Amniotic stem cell (primary cell): Measurements from ENCODE around the gene ANKS1A.
"Not testable (repeated sequence)": the region's sequence is repeated elsewhere in the genome, so short reads cannot be mapped to it uniquely, and the experiment has no call there.

Experiments
- DNase-seq: peaks from one replicate; lab custom pipeline; 2025; lab: John Stamatoyannopoulos, UW

The ANKS1A gene

DNA sequence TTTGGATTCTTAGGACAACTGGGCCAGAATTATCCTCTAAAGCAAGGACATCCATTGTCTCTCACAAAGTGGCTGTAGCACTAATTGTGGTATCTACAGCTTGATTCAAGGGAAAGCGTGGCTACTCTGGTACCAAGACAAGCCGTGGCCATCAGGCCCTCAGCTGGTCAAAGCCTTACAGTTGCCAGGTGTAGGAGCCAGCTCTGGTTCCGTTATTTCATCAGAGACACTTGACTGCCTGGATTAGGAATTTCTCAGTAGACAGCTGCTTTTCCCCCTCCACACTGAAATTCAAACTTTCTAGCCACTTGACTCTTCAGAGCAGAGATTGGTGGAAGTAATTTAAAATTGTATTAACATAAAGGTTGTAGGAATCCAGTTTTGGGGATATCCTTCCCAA lies 104.2 kb downstream of the ANKS1A start:
- no peak for DNase-seq

DNA sequence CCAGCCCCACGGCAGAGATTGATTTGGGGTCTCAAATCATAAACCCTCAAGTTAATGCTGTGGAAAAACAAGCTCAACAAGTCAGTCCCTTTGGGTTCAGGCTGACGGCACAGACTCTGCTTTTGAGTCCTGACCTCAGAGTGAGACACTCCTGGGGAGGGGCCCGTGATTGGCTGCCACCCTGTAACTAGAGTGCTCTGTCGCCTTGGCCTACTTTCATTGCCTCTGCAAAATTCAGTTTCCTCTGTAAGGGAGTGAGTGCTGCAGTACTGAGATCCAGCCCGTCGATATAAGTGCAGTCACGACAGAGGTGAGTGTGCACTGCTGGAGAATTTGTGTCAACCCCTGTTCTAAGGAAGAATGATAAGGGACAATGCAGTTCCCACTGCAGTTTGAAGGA lies 105.6 kb downstream of the ANKS1A start:
- no peak for DNase-seq

DNA sequence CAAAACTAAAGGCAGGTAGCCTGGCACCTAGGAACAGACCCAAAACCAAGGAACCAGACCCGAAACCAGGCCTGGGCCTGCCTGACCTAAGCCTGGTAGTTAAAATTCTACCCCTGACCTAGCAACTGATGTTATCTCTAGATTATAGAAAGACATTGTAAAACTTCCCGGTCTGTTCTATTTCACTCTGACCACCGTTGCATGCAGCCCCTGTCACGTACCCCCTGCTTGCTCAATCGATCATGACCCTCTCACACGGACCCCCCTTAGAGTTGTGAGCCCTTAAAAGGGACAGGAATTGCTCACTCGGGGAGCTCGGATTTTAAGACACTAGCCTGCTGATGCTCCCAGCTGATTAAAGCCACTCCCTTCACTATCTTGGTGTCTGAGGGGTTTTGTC lies 109.4 kb downstream of the ANKS1A start:
- not testable (repeated sequence) for DNase-seq

DNA sequence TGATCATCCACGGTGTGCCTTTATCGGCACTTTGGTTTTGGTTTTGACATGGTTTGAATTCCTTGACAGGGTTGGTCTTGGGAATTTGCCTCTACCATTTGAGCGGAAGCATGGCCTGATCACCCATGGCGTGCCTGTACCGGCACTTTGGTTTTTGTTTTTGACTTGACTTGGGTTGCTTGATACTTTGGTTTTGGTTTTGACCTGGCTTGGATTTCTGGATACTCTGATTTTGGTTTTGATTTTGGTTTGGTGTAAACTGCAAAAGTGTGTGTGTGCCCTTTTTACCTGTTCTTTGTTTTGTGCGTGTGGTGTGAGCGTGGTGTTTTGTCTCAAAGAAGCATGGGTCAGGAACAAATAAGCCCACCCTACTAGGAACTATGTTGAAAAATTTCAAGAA lies 110.1 kb downstream of the ANKS1A start:
- not testable (repeated sequence) for DNase-seq

DNA sequence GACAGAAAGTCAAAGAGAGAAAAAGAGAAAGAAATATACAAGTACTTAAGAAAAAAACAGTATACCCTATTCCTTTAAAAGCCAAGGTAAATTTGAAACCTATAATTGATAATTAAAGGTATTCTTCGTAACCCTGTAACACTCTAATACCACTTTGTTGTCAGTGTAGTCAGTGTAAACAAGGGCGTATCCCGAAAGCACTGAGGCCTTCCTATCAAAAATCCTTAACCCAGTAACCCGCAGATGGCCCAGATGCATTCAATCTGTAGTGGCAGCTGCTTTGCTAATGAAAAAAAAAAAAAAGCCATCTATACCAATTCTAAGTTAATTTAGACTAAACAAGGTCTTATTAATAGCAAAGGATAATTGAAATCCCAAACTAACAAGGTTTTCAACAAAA lies 110.9 kb downstream of the ANKS1A start:
- not testable (repeated sequence) for DNase-seq

DNA sequence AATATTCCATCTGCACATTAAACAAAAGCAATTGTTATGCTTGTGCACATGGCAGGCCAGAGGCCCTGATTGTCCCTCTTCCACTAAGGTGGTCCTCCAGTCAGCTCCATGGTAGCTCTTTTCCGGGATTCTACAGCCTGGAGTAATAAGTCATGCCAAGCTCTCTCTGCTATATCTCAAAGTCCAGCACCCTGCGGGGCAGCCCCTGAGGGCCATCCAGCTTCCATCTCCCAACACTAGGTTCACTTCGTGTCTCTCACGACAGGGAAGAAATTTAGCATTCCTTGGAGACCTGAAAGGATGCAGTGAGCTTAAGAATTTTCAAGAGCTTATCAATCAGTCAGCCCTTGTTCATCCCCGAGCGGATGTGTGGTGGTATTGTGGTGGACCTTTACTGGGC lies 112.3 kb downstream of the ANKS1A start:
- DNase-seq, result not testable (repeated sequence)

DNA sequence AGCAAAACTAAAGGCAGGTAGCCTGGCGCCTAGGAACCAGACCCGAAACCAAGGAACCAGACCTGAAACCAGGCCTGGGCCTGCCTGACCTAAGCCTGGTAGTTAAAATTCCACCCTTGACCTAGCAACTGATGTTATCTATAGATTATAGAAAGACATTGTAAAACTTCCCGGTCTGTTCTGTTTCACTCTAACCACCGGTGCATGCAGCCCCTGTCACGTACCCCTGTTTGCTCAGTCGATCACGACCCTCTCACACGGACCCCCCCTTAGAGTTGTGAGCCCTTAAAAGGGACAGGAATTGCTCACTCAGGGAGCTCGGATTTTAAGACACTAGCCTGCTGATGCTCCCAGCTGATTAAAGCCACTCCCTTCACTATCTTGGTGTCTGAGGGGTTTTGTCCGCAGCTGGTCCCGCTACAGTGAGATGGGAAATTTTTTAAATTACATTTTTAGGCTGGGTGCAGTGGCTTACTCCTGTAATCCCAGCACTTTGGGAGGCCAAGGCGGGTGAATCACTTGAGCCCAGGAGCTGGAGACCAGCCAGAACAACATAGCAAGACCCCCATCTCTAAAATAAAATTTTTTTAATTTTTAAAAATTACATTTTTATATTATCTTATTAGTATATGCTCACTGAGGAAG lies 115.0 kb downstream of the ANKS1A start:
- DNase-seq, result not testable (repeated sequence)

DNA sequence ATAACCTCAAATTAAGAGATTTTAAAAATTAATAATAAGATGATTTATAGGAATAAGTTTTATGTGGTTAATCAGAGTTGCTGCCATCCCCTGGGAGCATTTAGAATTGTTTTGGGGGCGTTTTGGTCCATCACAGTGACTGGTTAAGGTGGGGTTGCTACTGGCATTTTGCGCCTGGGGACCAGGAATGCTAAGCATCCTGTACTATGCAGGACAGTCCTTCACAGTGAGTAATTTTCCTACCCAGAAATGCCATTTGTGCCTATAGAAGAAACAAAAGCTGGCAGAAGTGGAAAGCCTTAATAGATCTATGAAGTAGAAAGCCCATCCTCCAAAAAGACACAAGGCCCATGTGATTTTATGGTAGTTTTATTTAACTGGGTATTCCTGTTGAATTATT lies 118.0 kb downstream of the ANKS1A start:
- no peak for DNase-seq

DNA sequence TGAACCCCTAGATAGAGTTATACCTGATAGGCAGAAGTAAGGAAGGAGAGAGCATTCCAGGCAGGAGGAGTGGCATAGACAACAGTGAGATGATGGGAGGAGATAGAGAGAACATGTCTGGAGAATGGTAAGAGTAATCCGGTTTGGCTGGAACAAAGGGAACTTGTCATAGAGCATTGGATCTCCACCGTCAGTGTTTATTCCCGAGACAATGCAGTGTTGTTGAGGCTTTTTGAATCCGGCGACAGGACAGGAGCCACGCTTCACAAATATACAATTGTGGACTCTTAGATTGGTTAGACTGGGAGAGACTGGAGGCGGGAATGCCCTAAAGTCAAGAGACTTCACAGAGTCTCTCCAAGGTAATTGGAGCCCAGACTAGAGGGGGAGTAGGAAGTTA lies 119.8 kb downstream of the ANKS1A start:
- DNase-seq, result no peak

DNA sequence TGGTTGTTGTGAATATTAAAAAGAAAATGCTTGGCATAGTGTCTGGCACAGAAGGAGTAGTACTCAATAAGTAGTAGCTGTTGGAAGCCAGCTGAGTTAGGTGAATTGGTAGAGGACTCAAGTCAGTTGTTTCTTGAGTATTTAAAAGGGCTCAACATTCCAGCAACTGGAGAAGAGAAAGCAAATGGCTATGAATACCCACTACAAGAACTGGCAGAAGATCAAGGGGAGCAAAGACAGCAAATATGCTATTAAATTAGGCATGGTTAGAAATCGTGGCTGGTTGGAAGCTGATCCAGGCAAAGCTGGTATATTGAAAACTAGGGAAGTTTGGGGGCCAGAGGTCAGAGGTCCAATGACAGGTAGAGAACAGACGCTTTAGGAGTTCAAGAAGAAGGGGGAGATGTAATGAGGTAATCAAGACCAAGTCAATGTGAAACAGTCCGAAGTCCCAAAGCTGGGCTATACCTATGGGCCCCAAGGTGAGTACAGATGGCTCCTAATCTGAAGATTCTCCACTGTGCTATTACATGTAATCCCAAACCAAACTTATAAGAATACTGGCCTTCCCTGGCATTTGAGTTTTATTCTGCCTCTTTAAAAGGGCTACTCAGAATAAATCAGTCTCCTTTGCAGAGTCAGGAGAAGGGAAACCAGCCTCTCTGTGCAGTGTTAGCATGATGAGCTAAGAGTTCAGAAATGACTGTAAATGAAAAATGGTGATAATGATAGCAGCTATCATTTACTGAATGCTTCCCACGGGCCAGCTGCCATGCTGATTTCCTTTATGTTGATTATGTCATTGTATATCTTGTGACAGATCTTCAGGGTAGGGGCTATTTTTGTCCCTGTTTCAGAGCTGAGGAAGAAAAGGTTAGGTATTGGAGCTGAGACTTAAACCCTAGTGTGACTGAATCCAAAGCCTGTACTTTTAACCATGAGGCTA lies 122.3 kb downstream of the ANKS1A start:
- DNase-seq, result no peak

DNA sequence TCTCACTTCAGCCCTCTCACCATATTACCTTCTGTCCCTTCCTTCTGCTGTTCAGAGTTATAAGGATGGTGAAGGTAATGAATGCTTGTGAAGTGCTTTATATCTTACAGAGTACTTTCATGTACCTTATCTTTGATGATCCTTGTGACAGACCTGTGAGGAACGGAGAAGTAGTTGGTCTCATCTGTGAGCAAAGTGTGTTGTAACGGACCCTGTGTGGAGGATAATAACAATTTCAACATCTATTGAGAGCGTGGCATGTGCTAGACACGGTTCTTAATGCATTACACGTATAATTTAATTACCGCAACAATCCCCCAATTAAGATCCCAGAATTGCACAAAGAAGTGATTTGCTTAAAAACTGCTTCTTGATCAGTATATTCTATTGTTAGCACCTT lies 124.6 kb downstream of the ANKS1A start:
- no peak for DNase-seq

DNA sequence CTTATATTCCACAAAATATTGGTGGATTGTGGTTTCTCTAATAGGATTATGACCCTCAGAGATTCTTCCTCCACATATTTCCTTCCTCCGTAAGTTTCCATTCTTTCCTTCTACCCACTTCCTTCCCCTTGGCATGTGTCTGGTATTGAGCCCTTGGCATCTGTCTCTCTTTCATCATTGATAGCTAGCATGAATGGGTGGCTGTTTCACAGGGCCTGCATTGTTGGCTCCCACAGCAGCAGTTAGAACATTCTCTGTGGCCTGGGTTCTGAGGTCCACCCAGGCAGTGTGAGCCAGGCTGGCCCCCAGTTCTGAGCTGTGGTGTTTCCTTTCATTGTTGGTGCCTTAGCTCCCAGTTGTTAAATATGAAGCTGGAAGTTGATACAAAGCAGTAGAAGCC lies 125.3 kb downstream of the ANKS1A start:
- DNase-seq, result no peak

DNA sequence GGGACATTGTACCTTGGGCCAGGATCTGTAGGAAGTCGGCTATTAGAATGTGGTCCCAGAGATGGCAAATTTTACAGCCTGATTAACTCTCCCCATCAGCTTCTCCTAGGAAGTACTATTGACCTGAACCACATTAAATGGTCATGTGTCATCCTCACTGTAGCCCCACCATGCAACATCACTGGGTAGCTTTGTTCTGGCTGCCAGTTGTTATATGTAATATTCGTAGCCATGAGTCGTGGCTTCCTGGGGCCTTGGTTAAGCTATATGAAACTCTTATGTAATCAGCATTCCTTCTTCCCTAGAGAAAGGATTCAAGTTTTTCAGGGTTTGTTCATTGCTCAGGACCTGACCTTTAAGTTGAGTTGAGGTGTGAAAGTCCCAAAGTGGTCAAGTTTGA lies 125.7 kb downstream of the ANKS1A start:
- DNase-seq, result no peak

DNA sequence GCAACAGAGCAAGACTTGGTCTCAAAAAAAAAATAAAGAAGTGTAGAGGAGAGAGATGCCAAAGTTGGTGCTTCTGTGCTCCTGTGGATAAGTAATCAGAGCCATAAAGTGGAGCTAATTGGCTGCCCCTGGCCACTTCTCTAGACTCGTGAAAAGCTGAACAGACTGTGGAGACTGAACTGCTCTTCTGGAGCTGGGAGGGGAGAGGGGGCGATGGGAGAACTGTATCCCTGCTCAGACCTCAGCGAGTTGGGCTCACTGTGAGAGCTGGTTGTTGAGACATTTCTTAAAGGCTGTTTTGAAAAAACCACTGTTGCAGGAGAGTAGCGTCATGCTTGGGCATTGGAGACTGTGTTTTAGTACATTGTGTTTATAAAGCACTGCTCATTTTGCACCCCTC lies 126.4 kb downstream of the ANKS1A start:
- DNase-seq, result no peak

DNA sequence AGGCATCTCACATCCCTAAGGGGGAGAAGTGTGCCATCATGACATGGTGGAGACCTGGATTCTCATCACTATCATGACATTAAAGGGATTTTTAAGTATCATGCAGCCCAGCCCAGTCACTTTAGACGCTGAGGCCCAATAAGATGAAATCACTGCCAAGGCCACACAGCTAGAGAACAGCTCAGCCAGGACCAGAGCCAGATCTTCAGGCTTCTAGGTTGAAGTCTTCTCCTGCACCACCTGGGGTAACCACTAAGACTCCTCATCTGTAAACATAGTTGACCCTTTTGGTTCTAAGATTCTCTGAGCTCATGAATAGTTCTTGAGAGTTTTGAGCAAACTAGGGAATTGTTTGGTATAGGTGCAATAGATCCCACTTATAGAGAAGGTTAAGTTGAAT lies 126.9 kb downstream of the ANKS1A start:
- no peak for DNase-seq

DNA sequence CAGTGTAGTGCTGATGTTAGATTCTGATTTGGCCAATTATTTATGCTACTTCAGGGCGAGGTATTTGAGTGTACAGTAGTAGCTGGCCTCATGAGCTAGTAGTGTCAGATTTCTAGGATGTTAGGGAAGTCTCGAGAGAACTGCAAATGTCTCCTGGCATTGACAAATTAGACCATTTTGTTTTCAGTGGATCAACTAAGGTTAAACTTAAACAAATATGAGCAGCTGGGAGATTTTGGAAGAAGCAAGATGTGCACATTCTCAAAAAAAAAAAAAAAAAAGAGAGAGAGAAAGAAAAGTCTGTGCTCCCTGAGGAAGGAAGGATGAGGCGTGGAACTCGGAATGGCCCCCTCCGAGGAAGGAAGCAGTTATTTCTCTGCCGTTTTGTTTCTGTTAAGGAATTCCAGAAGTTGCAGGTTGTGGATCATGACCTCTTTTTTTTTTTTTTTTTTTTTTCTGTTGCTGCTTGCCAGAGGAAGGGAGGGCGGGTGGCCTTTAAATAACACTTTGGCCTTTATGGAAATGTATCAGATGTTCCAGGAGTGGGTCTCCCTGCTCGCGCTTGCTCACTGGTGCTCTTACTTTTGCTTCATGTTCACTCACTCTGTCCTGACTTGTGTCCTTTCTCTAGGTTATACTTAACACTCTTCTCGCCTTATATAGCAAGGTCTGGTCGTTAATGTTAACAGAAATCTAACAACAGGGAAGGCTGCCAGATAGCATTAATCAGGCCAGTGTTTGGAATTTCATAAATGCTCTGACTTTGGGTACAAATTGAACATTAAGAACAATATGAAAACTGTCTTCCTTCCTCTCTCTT lies 127.7 kb downstream of the ANKS1A start:
- DNase-seq, result no peak

DNA sequence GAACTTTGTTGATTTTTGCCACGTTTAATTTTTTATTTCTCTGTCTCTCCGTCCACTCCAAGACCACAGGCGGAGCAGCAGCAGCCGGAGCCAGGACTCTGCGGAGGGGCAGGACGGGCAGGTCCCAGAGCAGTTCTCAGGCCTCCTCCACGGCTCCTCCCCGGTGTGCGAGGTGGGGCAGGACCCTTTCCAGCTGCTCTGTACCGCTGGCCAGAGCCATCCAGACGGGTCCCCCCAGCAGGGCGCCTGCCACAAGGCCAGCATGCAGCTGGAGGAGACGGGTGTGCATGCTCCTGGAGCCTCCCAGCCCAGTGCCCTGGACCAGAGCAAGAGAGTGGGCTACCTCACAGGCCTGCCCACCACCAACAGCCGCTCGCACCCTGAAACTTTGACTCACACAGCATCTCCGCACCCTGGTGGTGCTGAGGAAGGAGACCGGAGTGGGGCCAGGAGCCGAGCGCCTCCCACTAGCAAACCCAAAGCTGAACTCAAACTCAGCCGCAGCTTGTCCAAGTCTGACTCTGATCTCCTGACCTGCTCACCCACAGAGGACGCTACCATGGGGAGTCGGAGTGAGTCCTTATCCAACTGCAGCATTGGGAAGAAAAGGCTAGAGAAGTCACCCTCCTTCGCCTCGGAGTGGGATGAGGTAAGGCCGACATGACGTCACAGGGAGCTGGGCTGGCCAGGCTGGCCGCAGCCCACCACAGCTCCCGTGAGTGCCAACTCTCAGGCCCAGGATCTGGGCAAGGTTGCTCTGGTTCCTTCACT lies 128.5 kb downstream of the ANKS1A start:
- DNase-seq, result no peak

DNA sequence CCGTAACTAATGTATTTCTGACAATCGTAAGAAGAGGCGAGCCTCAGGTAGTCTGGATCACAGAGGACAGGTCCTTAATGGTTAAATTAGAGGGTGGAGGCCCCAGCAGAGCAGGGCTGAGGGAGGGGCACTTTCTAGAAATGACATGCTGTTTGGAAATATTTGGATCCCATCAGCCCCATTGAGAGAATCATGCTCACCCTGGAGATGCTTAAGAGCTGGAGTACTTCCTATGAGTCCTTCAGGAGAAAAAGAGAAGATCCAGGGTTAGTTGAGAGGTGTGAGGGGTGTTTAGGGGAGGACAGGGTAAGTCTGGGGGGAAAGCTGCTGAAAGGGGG lies 129.1 kb downstream of the ANKS1A start:
- DNase-seq, result no peak

DNA sequence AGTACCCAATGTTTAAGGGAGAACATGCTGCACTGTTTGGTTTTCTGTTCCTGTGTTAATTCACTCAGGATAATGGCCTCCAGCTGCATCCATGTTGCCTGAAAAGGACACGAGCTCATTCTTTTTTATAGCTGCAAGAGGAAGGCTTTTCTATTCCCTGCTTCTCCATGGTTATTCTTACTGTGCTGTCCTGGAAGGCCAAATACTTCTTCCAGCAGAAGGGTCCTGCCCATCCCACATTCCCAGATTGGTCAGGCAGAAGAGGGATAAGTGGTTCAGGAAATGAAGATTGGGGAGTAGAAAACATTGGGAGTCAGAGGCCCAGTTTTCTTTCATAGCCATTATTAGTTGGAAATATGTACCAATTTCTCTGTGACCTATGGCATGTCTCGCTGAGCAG lies 129.7 kb downstream of the ANKS1A start:
- no peak for DNase-seq

DNA sequence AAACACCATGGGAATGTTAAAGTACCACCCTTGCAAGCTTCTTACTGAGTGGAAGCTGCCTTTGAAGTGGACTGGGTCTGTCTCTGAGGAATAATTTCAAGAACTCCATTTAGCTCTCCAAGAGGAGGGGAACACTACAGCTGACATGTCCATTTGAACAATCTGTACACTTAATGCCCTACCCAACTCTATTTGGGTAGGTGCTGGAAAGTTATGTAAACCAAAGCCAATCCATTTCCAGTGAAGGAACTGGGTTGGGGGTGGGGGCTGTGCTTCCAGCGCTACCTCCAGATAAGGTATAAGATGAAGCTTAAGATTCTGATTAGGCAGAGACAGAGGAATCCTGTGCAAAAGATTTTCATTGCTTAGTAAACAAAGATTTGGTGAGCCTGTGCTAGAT lies 130.1 kb downstream of the ANKS1A start:
- no peak for DNase-seq

DNA sequence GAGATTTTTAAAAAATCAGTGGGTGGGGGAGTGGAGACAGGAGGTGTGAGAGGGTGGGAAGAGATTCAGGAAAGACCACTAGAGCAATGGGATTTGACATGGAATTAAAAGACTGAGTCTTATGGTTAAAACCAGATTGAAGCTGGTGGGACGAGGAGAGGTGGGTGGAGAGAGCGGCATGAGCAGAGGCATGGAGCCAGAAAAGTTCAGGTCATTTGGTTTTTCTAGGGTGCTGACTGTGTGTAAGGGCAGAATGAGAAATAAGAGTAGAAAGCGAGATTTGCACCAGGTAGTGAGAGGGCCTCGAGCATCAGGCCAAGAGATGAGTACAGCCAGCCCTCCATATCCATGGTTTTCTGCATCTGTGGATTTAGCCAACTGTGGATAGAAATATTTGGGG lies 130.8 kb downstream of the ANKS1A start:
- no peak for DNase-seq

DNA sequence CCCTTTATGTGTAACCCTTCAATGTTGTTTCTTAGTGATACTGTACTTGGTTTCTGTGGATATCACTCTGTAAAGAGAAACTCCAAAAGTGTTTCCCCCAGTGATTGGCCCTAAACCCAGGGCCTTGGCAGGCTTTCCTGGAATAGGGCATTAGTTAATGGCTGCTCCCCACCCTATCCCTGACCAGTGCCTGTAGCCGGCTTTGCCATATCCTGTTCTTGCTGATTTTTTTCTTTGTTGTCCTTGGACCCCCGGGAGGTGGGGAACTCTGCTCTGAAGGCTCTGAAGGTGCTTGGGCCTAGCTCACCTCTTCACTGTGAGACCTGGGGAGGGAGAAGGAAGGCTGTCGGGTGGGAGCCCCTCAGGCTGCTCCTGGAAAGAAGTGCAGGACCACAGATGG lies 131.9 kb downstream of the ANKS1A start:
- no peak for DNase-seq
